ENCODE data around the gene UST.

The UST gene

DNA sequence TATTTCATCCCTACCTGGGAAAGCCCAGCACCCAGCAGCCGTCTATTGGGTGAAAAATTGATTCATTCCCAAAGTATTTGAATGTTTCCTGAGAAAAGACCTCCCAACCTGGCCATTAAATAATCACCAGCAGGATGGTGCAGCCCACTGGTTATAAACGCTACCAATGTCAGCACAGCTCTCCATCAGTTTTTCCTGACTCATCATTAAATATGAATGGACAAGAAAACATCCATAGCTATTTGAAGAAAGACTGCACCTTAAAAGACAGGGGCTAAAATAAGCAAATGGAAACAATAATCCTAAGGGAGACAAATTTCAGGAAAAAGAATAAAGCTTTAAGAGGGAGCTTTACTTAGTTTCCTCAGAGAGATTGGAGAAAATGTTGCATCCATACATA is 261.9 kb downstream of the UST start:
- DNase-seq (ENCODE audit: extremely low read depth, low read depth) = no peak
- TF ChIP-seq, protein P1, sequence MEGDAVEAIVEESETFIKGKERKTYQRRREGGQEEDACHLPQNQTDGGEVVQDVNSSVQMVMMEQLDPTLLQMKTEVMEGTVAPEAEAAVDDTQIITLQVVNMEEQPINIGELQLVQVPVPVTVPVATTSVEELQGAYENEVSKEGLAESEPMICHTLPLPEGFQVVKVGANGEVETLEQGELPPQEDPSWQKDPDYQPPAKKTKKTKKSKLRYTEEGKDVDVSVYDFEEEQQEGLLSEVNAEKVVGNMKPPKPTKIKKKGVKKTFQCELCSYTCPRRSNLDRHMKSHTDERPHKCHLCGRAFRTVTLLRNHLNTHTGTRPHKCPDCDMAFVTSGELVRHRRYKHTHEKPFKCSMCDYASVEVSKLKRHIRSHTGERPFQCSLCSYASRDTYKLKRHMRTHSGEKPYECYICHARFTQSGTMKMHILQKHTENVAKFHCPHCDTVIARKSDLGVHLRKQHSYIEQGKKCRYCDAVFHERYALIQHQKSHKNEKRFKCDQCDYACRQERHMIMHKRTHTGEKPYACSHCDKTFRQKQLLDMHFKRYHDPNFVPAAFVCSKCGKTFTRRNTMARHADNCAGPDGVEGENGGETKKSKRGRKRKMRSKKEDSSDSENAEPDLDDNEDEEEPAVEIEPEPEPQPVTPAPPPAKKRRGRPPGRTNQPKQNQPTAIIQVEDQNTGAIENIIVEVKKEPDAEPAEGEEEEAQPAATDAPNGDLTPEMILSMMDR (IDR thresholded peaks at IDR 0.05; ENCODE audit: low read depth, low read length) = no peak

DNA sequence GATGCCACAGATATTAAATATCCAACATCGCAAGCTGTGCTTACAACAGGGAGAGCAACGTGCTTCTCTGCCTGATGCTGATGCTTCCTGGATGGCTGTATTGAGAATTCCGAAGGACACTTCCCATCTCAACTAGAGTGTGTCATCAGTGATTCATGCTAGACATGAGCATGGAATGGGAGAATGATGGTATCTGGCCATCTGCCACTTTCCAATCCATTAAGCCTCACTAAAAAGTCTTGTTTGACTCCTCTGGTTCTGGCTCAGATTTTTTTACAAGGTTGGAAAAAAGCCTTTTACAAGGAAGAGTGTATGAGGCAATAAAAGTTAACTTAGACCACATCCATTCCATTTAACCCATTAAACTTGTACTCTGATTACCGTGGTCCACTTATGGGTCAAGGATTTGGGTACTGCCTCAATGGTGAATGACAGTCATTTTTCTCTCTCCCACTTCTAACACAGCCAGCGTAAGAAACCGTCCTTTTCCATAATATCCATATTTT is 265.3 kb downstream of the UST start:
- TF ChIP-seq, protein P1 (IDR thresholded peaks at IDR 0.05; ENCODE audit: low read depth, low read length) = no peak
- DNase-seq (ENCODE audit: extremely low read depth, low read depth) = peak; percentile 92

DNA sequence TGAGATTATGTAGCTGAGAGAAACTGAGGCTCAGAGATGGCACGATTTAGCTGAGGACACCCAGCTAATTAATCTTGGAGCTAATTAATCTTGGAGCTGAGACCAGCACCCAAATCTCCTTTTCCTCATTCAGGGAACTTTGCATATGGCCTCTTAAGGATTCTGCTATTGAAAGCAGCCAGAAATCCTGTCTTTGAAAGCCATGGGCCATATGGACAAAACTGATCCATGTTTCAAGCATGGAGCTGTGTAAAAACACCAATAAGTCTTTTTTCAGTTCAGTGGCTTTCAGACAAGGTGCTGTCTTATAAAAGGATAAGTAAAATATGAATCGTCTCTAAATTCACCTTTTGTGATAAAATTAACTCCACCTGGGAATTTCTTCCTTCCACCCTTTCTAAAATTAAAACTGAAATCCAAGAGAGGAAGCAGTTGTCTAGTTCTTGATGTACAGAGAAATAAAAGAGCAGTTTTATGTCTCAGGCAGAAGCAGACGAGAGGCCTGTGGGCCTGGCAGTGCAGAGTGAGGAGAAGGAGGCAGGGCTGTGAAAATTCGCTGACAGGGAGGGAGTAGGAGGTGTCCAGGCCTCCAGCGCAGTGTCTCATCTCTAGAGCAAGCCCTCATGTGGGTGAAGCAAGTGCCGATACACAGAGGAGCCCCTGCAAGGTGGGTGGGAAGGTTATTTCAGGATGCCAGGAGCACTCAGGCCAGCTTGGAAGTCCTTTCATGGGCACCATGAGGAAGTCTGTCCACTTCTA is 266.9 kb downstream of the UST start:
- no peak for DNase-seq (ENCODE audit: extremely low read depth, low read depth)
- TF ChIP-seq, protein P1 (IDR thresholded peaks at IDR 0.05; ENCODE audit: low read depth, low read length) = no peak

DNA sequence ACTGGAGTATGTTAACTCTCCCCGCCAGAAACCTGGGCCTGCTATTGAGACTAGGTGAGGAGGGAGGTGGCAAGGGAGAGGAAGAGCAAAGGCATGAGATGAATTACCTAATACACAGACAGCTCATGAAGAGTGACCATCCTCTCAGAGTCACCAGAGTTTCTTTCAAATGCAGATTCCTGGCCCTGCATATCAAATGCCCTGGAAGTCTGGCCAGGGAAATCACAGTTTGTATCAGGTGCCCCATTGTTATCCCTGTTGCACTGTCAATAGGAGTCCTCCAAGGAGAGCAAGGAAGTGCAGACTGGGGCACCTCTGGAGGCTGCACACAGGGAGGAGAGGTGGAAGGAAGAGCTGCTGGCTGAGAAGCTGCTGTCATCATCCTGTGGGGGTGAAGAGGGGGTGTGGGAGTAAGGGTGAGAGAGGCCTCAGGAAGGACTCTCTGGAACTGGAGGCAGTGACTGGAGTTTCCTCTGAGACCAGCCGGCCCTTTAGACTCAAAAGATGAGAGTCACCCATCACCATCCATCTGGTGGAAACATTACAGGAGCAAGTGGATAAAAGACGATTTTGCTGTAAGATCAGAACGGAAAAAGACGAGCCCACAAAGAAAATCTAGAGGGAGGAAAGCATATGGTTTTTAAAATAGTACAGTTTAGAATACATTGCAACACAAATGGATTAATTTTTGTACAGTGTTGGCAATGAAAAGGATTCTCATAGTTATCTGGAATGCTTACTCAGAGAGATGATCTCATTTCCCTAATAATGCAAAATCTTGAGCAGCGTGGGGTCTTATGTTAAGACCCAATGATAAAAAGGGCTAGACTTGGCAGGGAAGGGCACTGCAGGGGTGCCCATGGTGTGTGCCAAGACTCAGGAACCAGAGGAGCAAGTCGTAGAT is 268.1 kb downstream of the UST start:
- TF ChIP-seq, protein P1 (IDR thresholded peaks at IDR 0.05; ENCODE audit: low read depth, low read length) = no peak
- DNase-seq (ENCODE audit: extremely low read depth, low read depth) = no peak

DNA sequence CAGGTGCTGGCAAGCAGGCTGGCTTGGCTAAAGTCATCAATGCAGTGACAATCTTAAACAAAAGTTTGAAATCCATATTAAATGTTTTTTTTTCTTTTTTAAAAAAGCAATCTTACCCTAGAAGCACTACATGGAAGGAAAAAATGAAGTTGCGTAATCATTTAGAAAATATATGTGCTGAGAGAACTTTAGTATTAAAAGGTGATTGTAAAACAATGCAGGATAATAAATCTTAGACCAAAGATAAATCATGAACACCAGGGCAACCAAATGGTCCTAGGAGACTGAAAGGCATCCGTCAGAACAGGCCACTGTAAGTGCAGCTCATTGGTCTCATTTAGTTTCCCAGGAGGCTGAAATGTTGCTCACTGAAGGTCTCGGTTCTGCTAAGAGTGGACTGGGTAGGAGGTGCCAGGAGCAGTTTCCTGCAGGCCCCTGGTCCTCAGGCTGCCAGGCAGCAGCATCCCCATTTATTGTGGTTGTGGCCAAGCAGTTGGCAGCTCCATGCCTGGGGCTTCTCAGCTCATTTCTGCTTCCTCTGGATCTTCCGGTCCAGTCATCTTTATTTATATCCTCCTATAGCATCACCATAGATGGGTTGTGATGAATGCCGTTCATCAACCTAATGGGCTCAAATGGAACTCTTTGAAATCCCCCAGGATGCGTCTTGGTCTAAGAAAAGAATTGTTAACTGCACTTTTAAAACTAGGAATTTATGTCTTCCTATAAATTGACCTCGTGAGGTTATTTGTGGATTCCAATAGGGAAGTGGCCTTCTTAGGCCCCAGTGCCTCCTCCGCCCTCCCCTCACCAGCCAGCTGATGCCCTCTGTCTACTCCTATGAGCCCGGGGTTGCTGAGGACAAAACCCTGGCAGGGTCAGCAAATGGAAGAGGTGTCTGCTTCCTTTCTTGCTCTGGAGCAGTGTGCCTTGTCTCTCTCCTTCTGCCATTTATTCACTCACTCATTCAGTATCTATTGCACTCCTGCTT is 269.0 kb downstream of the UST start:
- no peak for DNase-seq (ENCODE audit: extremely low read depth, low read depth)
- TF ChIP-seq, protein P1 (IDR thresholded peaks at IDR 0.05; ENCODE audit: low read depth, low read length) = no peak

DNA sequence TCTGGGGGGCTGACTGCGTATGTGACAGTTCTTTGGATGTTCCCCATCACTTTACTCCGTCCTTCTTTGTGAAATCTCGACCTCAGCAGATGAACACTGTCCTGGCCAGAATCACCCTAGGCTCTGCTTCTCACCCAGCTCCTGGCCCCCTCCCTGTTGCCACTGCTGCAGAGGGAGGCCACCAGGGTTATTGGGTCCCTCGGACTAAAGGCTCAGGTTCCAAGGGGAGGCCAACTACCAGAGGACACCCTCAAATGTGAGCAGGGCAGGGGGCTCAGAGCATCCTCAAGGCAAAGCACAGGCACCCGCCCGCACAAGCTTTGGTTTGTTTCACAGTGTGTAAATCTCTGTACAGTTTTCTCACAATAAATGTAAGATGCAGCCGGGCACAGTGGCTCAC is 269.9 kb downstream of the UST start:
- TF ChIP-seq, protein P1 (IDR thresholded peaks at IDR 0.05; ENCODE audit: low read depth, low read length) = no peak

More for the DNA sequence above, 269.9 kb downstream of the UST start:
- no peak for DNase-seq (ENCODE audit: extremely low read depth, low read depth)
